ENCODE measurements around the gene TAC4.

Gene TAC4

GRCh38 chr17:49819651-49820050 lies 28.2 kb downstream of the TAC4 start:
- Histone ChIP-seq H3K4me3 (ENCODE audit: low read depth in 1 of 2, low read length in 2 of 2) (no peak overlapping the region), H3K27me3 (ENCODE audit: control insufficient read depth in 1 of 2, insufficient read depth in 2 of 2, low read length in 2 of 2) (no peaks in the 10 kb centered on the region), H3K4me1 (ENCODE audit: control insufficient read depth in 1 of 2, insufficient read depth in 2 of 2, low read length in 2 of 2) (peaks cover 0 to 5% of the 10 kb centered on the region in 2 donors), H3K9ac (ENCODE audit: low read depth in 1 of 2, low read length in 2 of 2) (no peak overlapping the region), H3K36me3 (ENCODE audit: control insufficient read depth in 1 of 2, insufficient read depth in 2 of 2, low read length in 2 of 2) (peaks cover 45 to 86% of the 10 kb centered on the region in 2 donors), H3K27ac (ENCODE audit: low read depth, low read length) (no peak overlapping the region), H3K9me3 (ENCODE audit: control insufficient read depth in 1 of 2, low read length in 2 of 2) (no peaks in the 10 kb centered on the region)

GRCh38 chr17:49819138-49819537 lies 28.7 kb downstream of the TAC4 start:
- Histone ChIP-seq H3K9me3 (ENCODE audit: control insufficient read depth in 1 of 2, low read length in 2 of 2) (no peaks in the 10 kb centered on the region), H3K36me3 (ENCODE audit: control insufficient read depth in 1 of 2, insufficient read depth in 2 of 2, low read length in 2 of 2) (peaks cover 45 to 84% of the 10 kb centered on the region in 2 donors), H3K4me1 (ENCODE audit: control insufficient read depth in 1 of 2, insufficient read depth in 2 of 2, low read length in 2 of 2) (peaks cover 0 to 5% of the 10 kb centered on the region in 2 donors), H3K9ac (ENCODE audit: low read depth in 1 of 2, low read length in 2 of 2) (no peak overlapping the region), H3K4me3 (ENCODE audit: low read depth in 1 of 2, low read length in 2 of 2) (no peak overlapping the region), H3K27ac (ENCODE audit: low read depth, low read length) (no peak overlapping the region), H3K27me3 (ENCODE audit: control insufficient read depth in 1 of 2, insufficient read depth in 2 of 2, low read length in 2 of 2) (no peaks in the 10 kb centered on the region)

GRCh38 chr17:49817993-49818392 lies 29.9 kb downstream of the TAC4 start:
- no peaks in the 10 kb centered on the region for H3K27me3 ChIP-seq (ENCODE audit: control insufficient read depth in 1 of 2, insufficient read depth in 2 of 2, low read length in 2 of 2)
- H3K4me3 ChIP-seq (ENCODE audit: low read depth in 1 of 2, low read length in 2 of 2) = no peak overlapping the region
- no peaks in the 10 kb centered on the region for H3K9me3 ChIP-seq (ENCODE audit: control insufficient read depth in 1 of 2, low read length in 2 of 2)
- H3K9ac ChIP-seq (ENCODE audit: low read depth in 1 of 2, low read length in 2 of 2) = no peak overlapping the region
- peaks cover 0 to 5% of the 10 kb centered on the region in 2 donors for H3K4me1 ChIP-seq (ENCODE audit: control insufficient read depth in 1 of 2, insufficient read depth in 2 of 2, low read length in 2 of 2)
- peaks cover 35 to 84% of the 10 kb centered on the region in 2 donors for H3K36me3 ChIP-seq (ENCODE audit: control insufficient read depth in 1 of 2, insufficient read depth in 2 of 2, low read length in 2 of 2)
- no peak overlapping the region for H3K27ac ChIP-seq (ENCODE audit: low read depth, low read length)

GRCh38 chr17:49815761-49816281 lies 32.0 kb downstream of the TAC4 start:
- Histone ChIP-seq H3K27me3 (ENCODE audit: control insufficient read depth in 1 of 2, insufficient read depth in 2 of 2, low read length in 2 of 2) (no peaks in the 10 kb centered on the region), H3K27ac (ENCODE audit: low read depth, low read length) (no peak overlapping the region), H3K36me3 (ENCODE audit: control insufficient read depth in 1 of 2, insufficient read depth in 2 of 2, low read length in 2 of 2) (peaks cover 25 to 73% of the 10 kb centered on the region in 2 donors), H3K4me1 (ENCODE audit: control insufficient read depth in 1 of 2, insufficient read depth in 2 of 2, low read length in 2 of 2) (no peaks in the 10 kb centered on the region), H3K9ac (ENCODE audit: low read depth in 1 of 2, low read length in 2 of 2) (no peak overlapping the region), H3K4me3 (ENCODE audit: low read depth in 1 of 2, low read length in 2 of 2) (no peak overlapping the region), H3K9me3 (ENCODE audit: control insufficient read depth in 1 of 2, low read length in 2 of 2) (no peaks in the 10 kb centered on the region)

GRCh38 chr17:49814781-49815529 lies 32.9 kb downstream of the TAC4 start:
- H3K4me1 ChIP-seq (ENCODE audit: control insufficient read depth in 1 of 2, insufficient read depth in 2 of 2, low read length in 2 of 2) = no peaks in the 10 kb centered on the region
- H3K9ac ChIP-seq (ENCODE audit: low read depth in 1 of 2, low read length in 2 of 2) = no peak overlapping the region
- no peak overlapping the region for H3K4me3 ChIP-seq (ENCODE audit: low read depth in 1 of 2, low read length in 2 of 2)
- H3K27me3 ChIP-seq (ENCODE audit: control insufficient read depth in 1 of 2, insufficient read depth in 2 of 2, low read length in 2 of 2) = no peaks in the 10 kb centered on the region
- H3K9me3 ChIP-seq (ENCODE audit: control insufficient read depth in 1 of 2, low read length in 2 of 2) = no peaks in the 10 kb centered on the region
- no peak overlapping the region for H3K27ac ChIP-seq (ENCODE audit: low read depth, low read length)
- H3K36me3 ChIP-seq (ENCODE audit: control insufficient read depth in 1 of 2, insufficient read depth in 2 of 2, low read length in 2 of 2) = peaks cover 25 to 75% of the 10 kb centered on the region in 2 donors

GRCh38 chr17:49809056-49809455 lies 38.8 kb downstream of the TAC4 start:
- H3K4me3 ChIP-seq (ENCODE audit: low read depth in 1 of 2, low read length in 2 of 2) = no peak overlapping the region
- no peaks in the 10 kb centered on the region for H3K4me1 ChIP-seq (ENCODE audit: control insufficient read depth in 1 of 2, insufficient read depth in 2 of 2, low read length in 2 of 2)
- H3K36me3 ChIP-seq (ENCODE audit: control insufficient read depth in 1 of 2, insufficient read depth in 2 of 2, low read length in 2 of 2) = peaks cover 35 to 74% of the 10 kb centered on the region in 2 donors
- no peaks in the 10 kb centered on the region for H3K9me3 ChIP-seq (ENCODE audit: control insufficient read depth in 1 of 2, low read length in 2 of 2)
- H3K9ac ChIP-seq (ENCODE audit: low read depth in 1 of 2, low read length in 2 of 2) = no peak overlapping the region
- H3K27me3 ChIP-seq (ENCODE audit: control insufficient read depth in 1 of 2, insufficient read depth in 2 of 2, low read length in 2 of 2) = no peaks in the 10 kb centered on the region
- no peak overlapping the region for H3K27ac ChIP-seq (ENCODE audit: low read depth, low read length)

GRCh38 chr17:49798738-49799137 lies 49.1 kb downstream of the TAC4 start:
- H3K4me3 ChIP-seq (ENCODE audit: low read depth in 1 of 2, low read length in 2 of 2) = no peak overlapping the region
- no peak overlapping the region for H3K9ac ChIP-seq (ENCODE audit: low read depth in 1 of 2, low read length in 2 of 2)
- no peaks in the 10 kb centered on the region for H3K9me3 ChIP-seq (ENCODE audit: control insufficient read depth in 1 of 2, low read length in 2 of 2)
- peaks cover 28 to 67% of the 10 kb centered on the region in 2 donors for H3K36me3 ChIP-seq (ENCODE audit: control insufficient read depth in 1 of 2, insufficient read depth in 2 of 2, low read length in 2 of 2)
- no peaks in the 10 kb centered on the region for H3K4me1 ChIP-seq (ENCODE audit: control insufficient read depth in 1 of 2, insufficient read depth in 2 of 2, low read length in 2 of 2)
- no peak overlapping the region for H3K27ac ChIP-seq (ENCODE audit: low read depth, low read length)
- no peaks in the 10 kb centered on the region for H3K27me3 ChIP-seq (ENCODE audit: control insufficient read depth in 1 of 2, insufficient read depth in 2 of 2, low read length in 2 of 2)

GRCh38 chr17:49798182-49798581 lies 49.7 kb downstream of the TAC4 start:
- Histone ChIP-seq H3K27ac (ENCODE audit: low read depth, low read length) (no peak overlapping the region), H3K36me3 (ENCODE audit: control insufficient read depth in 1 of 2, insufficient read depth in 2 of 2, low read length in 2 of 2) (peaks cover 28 to 71% of the 10 kb centered on the region in 2 donors), H3K9ac (ENCODE audit: low read depth in 1 of 2, low read length in 2 of 2) (no peak overlapping the region), H3K27me3 (ENCODE audit: control insufficient read depth in 1 of 2, insufficient read depth in 2 of 2, low read length in 2 of 2) (no peaks in the 10 kb centered on the region), H3K4me1 (ENCODE audit: control insufficient read depth in 1 of 2, insufficient read depth in 2 of 2, low read length in 2 of 2) (no peaks in the 10 kb centered on the region), H3K4me3 (ENCODE audit: low read depth in 1 of 2, low read length in 2 of 2) (no peak overlapping the region), H3K9me3 (ENCODE audit: control insufficient read depth in 1 of 2, low read length in 2 of 2) (no peaks in the 10 kb centered on the region)

GRCh38 chr17:49795372-49795771 lies 52.5 kb downstream of the TAC4 start:
- Histone ChIP-seq H3K9me3 (ENCODE audit: control insufficient read depth in 1 of 2, low read length in 2 of 2) (no peaks in the 10 kb centered on the region), H3K27me3 (ENCODE audit: control insufficient read depth in 1 of 2, insufficient read depth in 2 of 2, low read length in 2 of 2) (no peaks in the 10 kb centered on the region), H3K4me3 (ENCODE audit: low read depth in 1 of 2, low read length in 2 of 2) (no peak overlapping the region), H3K4me1 (ENCODE audit: control insufficient read depth in 1 of 2, insufficient read depth in 2 of 2, low read length in 2 of 2) (peaks cover 0 to 3% of the 10 kb centered on the region in 2 donors), H3K9ac (ENCODE audit: low read depth in 1 of 2, low read length in 2 of 2) (no peak overlapping the region), H3K27ac (ENCODE audit: low read depth, low read length) (no peak overlapping the region), H3K36me3 (ENCODE audit: control insufficient read depth in 1 of 2, insufficient read depth in 2 of 2, low read length in 2 of 2) (peaks cover 28 to 74% of the 10 kb centered on the region in 2 donors)

- H3K9ac ChIP-seq (ENCODE audit: low read depth in 1 of 2, low read length in 2 of 2) = no peak overlapping the region
- peaks cover 23 to 57% of the 10 kb centered on the region in 2 donors for H3K36me3 ChIP-seq (ENCODE audit: control insufficient read depth in 1 of 2, insufficient read depth in 2 of 2, low read length in 2 of 2)
- no peak overlapping the region for H3K4me3 ChIP-seq (ENCODE audit: low read depth in 1 of 2, low read length in 2 of 2)
- H3K27ac ChIP-seq (ENCODE audit: low read depth, low read length) = no peak overlapping the region
- peaks cover 11 to 12% of the 10 kb centered on the region in 2 donors for H3K4me1 ChIP-seq (ENCODE audit: control insufficient read depth in 1 of 2, insufficient read depth in 2 of 2, low read length in 2 of 2)
- no peaks in the 10 kb centered on the region for H3K9me3 ChIP-seq (ENCODE audit: control insufficient read depth in 1 of 2, low read length in 2 of 2)
- H3K27me3 ChIP-seq (ENCODE audit: control insufficient read depth in 1 of 2, insufficient read depth in 2 of 2, low read length in 2 of 2) = no peaks in the 10 kb centered on the region
Measured at GRCh38 chr17:49793309-49793708, 54.6 kb downstream of the TAC4 start.
